ENCODE data around the gene SEMA7A. TPM values are rescaled to one million over a fixed set of nuclear protein-coding genes. Genes with fewer than 3 reads are reported as not detected.
A peak's percentile ranks its signal among the peaks of the same experiment; 100 is the strongest.

SEMA7A gene
- total and polyA plus RNA-seq, 8 donors = 4.5 to 7.8 (median 5.9) TPM

- Histone ChIP-seq H3K4me1 (peaks cover 0 to 8% of the 10 kb centered on the region in 2 donors), H3K27ac (no peak overlapping the region), H3K4me3 (no peak overlapping the region), H3K36me3 (no peaks in the 10 kb centered on the region), H3K9me3 (no peaks in the 10 kb centered on the region), H3K27me3 (no peaks in the 10 kb centered on the region)
- intact Hi-C loops (cut with DNase I) = loop anchor here (5.0 kb wide), 1 partner anchor 57 kb away; no protein-coding TSS in a partner anchor
- ATAC-seq (peak; percentile 81), DNase-seq (peak; percentile 60 to 93 (median 74))
- TF ChIP-seq, protein P1, sequence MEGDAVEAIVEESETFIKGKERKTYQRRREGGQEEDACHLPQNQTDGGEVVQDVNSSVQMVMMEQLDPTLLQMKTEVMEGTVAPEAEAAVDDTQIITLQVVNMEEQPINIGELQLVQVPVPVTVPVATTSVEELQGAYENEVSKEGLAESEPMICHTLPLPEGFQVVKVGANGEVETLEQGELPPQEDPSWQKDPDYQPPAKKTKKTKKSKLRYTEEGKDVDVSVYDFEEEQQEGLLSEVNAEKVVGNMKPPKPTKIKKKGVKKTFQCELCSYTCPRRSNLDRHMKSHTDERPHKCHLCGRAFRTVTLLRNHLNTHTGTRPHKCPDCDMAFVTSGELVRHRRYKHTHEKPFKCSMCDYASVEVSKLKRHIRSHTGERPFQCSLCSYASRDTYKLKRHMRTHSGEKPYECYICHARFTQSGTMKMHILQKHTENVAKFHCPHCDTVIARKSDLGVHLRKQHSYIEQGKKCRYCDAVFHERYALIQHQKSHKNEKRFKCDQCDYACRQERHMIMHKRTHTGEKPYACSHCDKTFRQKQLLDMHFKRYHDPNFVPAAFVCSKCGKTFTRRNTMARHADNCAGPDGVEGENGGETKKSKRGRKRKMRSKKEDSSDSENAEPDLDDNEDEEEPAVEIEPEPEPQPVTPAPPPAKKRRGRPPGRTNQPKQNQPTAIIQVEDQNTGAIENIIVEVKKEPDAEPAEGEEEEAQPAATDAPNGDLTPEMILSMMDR (IDR thresholded peaks at IDR 0.05) = peak; percentile 89 to 93
Observed at GRCh38 chr15:74438721-74439316, 5.1 kb upstream of the SEMA7A start.

GRCh38 chr15:74438206-74438605 is 4.4 kb upstream of the SEMA7A start:
- Histone ChIP-seq H3K4me3 (no peak overlapping the region), H3K36me3 (no peaks in the 10 kb centered on the region), H3K4me1 (peaks cover 0 to 13% of the 10 kb centered on the region in 2 donors), H3K27me3 (peaks cover 1 to 5% of the 10 kb centered on the region in 2 donors), H3K9me3 (no peaks in the 10 kb centered on the region), H3K27ac (no peak overlapping the region)
- no peak for ATAC-seq
- TF ChIP-seq, protein P1 (IDR thresholded peaks at IDR 0.05) = no peak
- no peak for DNase-seq
- intact Hi-C loops (cut with DNase I) = loop anchor here (5.0 kb wide), 1 partner anchor 56 kb away; no protein-coding TSS in a partner anchor

DNA sequence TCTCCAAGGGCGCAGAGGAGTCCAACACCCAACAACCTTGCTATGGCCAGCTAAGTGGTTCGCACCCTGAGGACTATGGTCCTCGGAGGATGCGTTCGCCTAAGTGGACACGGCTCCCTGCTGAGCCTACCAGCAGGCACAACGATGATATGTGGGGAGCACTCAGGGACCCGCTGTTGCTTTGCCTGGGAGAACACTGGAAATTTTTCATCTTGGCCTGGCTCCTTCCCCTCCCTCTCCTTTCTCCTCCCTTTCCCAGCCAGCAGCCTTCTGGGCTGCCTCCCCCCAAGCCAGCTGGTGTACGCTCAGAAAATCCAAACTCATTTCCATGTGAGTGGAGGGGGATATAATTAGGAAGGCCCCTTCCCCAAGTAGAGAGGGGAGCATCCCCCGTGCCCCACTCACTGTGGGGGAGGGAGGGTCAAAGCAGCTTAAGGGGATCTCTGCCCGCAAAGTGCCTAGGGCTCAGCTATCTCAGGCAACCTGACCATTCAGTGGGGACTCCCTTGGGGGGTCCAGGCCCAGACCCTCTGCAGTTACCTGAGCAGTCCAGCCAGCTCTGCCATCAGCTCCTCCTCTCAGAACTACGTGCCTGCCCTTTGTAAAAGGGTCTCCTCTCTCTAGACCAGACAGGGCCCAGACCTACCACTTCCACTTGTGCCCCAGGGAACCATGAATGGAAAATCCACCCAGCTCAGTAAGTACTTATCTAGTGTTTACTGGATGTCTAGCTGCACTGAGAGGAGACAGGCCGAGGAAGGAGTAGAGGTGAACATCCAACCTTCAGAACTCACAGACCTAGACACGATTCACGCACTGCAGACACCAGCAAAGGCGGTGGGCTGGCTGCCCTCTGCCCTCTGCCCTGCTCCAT is 742 bp upstream of the SEMA7A start:
- DNase-seq = peak in 2 of 4 donors; percentile 14 to 34
- intact Hi-C loops (cut with DNase I) = loop anchor here (5.0 kb wide), 1 partner anchor 52 kb away; no protein-coding TSS in a partner anchor
- no peak for ATAC-seq

GRCh38 chr15:74432968-74433591 is 678 bp downstream of the SEMA7A start:
- peak overlapping the region in 1 of 2 donors; percentile 75 for H3K27ac ChIP-seq

More for the DNA sequence above, 742 bp upstream of the SEMA7A start:
- Histone ChIP-seq H3K9me3 (no peaks in the 10 kb centered on the region), H3K4me3 (peak overlapping the region; percentile 56 to 70), H3K4me1 (peaks cover 0 to 33% of the 10 kb centered on the region in 2 donors), H3K27ac (peak overlapping the region; percentile 37 to 75), H3K27me3 (peaks cover 10 to 37% of the 10 kb centered on the region in 2 donors), H3K36me3 (no peaks in the 10 kb centered on the region)
- TF ChIP-seq, protein P1 (IDR thresholded peaks at IDR 0.05) = no peak

More at GRCh38 chr15:74432968-74433591, 678 bp downstream of the SEMA7A start:
- Histone ChIP-seq H3K36me3 (no peaks in the 10 kb centered on the region), H3K27me3 (peaks cover 10 to 37% of the 10 kb centered on the region in 2 donors), H3K9me3 (no peaks in the 10 kb centered on the region), H3K4me1 (peaks cover 0 to 47% of the 10 kb centered on the region in 2 donors), H3K4me3 (peak overlapping the region; percentile 56 to 70)
- no peak for ATAC-seq
- intact Hi-C loops (cut with DNase I) = no loop called here
- TF ChIP-seq, protein P1 (IDR thresholded peaks at IDR 0.05) = no peak
- peak in 2 of 4 donors; percentile 10 to 80 for DNase-seq
